Mucosa of descending colon (tissue), 3 donors: ENCODE measurements around the gene PLOD3. TPM values are rescaled to one million over a fixed set of nuclear protein-coding genes. Genes with fewer than 3 reads are reported as not detected.

ENCODE experiments used
- ATAC-seq: fragments of 200-7000 bp; cut with Tn5 transposase; one replicate; pipeline ENCODE4 v1.9.1; 2020; ENCODE audit warnings: mild to moderate bottlenecking, moderate library complexity
- DNase-seq, 3 donors: peaks; one replicate each; pipeline ENCODE4 v3.0.0-alpha.2; 2020
- H3K36me3 ChIP-seq: fragments of 200-600 bp; one replicate; pipeline ENCODE4 v1.8.0; 2021; ENCODE audit warnings: low read depth, mild to moderate bottlenecking
- H3K4me1 ChIP-seq: fragments of 200-600 bp; one replicate; pipeline ENCODE4 v1.8.0; 2021; ENCODE audit warnings: low read depth, mild to moderate bottlenecking
- H3K4me3 ChIP-seq: fragments of 200-600 bp; one replicate; pipeline ENCODE4 v1.8.0; 2021; ENCODE audit warnings: mild to moderate bottlenecking
- H3K9me3 ChIP-seq: fragments of 200-600 bp; one replicate; pipeline ENCODE4 v1.8.0; 2021; ENCODE audit warnings: mild to moderate bottlenecking
- intact Hi-C, 2 donors: fragments of 100-400 bp; cut with DNase I in 1 of 2; cut with micrococcal nuclease in 1 of 2; formaldehyde crosslinking; loops; one replicate each; pipeline versions ENCODE4 v1.11.0 to v1.11.1; 2022; cut with DNase I, micrococcal nuclease
- total RNA-seq, 3 donors: library from RNA; stranded (reverse); fragmentation: NEBNext Ultra II Directional in 2 of 3; extraction: Animal tissue kit (Norgen Biotek cat#: 25700) in 2 of 3; gene quantifications; one replicate each; pipeline versions ENCODE4 v1.2.1 to v1.2.4, GENCODE V29; 2021 to 2023
- TF ChIP-seq, protein P1 (sequence below): fragments of 200-600 bp; IDR thresholded peaks from one replicate; pipeline ENCODE4 v1.8.0; 2022; ENCODE audit warnings: antibody characterized with exemption, mild to moderate bottlenecking
- donor health status: DM: no; HTN: no; CAD: no; lungs with moderate emphysema.
- donor health status: DM: no; HTN: no; CAD: no.
- donor health status: DM: no; HTN: yes; CAD: no.

PLOD3 gene
- total RNA-seq, 3 donors from 2014 or later = 72.9 to 91.8 (median 87.2) TPM

DNA sequence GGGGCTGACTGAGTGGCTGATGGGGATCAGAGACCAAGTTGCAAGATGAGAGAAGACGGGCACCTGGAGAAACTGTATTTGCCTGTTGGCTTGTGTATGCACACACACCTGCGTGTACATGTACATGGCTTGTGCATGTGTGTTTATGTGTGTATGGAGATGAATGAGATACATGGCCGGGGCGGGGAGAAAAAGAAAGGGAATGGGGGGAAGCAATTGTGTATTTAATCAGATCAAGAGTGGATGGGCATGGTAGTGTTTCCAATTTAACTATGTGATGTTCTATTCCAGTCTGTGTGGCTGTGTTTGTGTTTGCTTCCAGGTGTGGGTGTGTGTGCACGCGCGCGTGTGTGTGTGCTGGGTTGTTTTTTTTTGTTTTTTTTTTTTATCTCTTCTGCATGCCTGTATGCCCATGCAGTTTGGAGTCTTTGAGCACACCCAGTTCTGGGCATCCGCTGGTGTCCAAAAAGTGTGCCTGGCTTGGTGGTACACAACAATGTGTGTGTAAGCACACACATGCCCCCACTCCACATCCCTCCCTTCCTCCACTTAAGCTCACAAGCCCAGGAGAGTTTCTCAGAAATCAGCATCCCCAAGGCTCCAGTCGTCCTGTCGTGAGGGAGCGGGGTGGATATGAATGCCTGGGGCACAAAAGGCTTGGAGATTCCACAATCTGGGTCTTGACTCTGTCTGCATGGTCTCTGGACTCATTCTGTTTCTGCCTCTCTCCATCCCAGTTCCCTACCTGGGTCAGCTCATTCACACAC, 49.6 kb downstream of the PLOD3 start:
- TF ChIP-seq, protein P1, sequence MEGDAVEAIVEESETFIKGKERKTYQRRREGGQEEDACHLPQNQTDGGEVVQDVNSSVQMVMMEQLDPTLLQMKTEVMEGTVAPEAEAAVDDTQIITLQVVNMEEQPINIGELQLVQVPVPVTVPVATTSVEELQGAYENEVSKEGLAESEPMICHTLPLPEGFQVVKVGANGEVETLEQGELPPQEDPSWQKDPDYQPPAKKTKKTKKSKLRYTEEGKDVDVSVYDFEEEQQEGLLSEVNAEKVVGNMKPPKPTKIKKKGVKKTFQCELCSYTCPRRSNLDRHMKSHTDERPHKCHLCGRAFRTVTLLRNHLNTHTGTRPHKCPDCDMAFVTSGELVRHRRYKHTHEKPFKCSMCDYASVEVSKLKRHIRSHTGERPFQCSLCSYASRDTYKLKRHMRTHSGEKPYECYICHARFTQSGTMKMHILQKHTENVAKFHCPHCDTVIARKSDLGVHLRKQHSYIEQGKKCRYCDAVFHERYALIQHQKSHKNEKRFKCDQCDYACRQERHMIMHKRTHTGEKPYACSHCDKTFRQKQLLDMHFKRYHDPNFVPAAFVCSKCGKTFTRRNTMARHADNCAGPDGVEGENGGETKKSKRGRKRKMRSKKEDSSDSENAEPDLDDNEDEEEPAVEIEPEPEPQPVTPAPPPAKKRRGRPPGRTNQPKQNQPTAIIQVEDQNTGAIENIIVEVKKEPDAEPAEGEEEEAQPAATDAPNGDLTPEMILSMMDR = no peak
- ATAC-seq = no peak
- peaks cover 44% of the 10 kb centered on the region for H3K4me1 ChIP-seq
- no peak for DNase-seq
- intact Hi-C loops = no loop called here
- no peak overlapping the region for H3K4me3 ChIP-seq
- no peaks in the 10 kb centered on the region for H3K36me3 ChIP-seq
- H3K9me3 ChIP-seq = no peaks in the 10 kb centered on the region

DNA sequence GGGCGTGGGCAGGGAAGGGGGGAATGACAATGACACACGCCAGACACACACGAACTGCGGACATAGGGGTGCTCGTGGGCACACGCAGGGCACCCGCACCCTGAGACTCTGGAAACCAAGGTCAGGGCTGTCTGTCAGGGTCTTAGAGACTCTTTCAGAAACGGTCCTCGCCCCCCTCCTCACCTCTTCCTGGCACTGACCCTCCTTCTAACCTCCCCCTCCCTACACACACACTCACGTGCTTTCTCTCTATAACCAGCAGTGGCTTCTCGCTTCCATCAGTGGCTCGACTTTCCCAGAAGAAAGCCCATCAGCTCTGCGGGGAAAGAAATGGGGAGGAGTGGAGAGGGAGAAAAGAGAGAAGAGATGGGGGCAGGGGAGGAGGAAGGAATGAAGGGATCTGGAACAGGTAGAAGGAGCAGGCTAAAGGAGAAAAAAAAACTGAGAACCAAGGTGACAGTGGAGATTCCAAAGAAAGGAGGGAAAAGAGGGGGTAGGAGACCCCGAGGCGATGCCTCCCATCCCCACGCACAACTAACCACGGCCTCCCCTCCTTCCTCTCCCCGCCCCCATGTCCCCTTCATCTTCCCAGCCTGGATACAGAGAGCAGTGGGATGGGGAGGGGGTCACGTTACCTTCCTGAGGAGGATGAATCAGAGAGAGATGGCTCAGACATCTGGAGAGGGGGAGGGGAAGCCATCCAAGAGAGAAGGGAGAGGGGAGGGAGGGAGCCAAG, 50.3 kb downstream of the PLOD3 start:
- no peak for ATAC-seq
- Histone ChIP-seq H3K4me3 (no peak overlapping the region), H3K4me1 (peaks cover 43% of the 10 kb centered on the region), H3K36me3 (no peaks in the 10 kb centered on the region), H3K9me3 (no peaks in the 10 kb centered on the region)
- no peak for DNase-seq
- intact Hi-C loops = no loop called here
- TF ChIP-seq, protein P1 = no peak

DNA sequence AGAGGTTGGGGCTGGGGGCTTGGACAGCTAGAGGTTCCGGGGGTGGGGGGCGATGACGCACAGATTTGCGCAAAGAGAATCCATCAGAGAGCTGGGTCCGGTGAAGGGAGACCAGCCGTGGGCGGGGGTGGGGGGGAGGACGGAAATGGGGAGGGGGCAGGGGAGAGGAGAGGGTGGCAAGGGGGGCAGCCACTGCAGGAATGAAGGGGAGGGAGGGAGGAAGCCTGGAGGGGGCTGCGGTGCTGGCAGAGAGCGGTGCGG, 50.8 kb downstream of the PLOD3 start:
- TF ChIP-seq, protein P1 = no peak
- Histone ChIP-seq H3K36me3 (no peaks in the 10 kb centered on the region), H3K9me3 (no peaks in the 10 kb centered on the region), H3K4me1 (peaks cover 41% of the 10 kb centered on the region), H3K4me3 (no peak overlapping the region)
- intact Hi-C loops = no loop called here
- ATAC-seq (no peak), DNase-seq (no peak)

DNA sequence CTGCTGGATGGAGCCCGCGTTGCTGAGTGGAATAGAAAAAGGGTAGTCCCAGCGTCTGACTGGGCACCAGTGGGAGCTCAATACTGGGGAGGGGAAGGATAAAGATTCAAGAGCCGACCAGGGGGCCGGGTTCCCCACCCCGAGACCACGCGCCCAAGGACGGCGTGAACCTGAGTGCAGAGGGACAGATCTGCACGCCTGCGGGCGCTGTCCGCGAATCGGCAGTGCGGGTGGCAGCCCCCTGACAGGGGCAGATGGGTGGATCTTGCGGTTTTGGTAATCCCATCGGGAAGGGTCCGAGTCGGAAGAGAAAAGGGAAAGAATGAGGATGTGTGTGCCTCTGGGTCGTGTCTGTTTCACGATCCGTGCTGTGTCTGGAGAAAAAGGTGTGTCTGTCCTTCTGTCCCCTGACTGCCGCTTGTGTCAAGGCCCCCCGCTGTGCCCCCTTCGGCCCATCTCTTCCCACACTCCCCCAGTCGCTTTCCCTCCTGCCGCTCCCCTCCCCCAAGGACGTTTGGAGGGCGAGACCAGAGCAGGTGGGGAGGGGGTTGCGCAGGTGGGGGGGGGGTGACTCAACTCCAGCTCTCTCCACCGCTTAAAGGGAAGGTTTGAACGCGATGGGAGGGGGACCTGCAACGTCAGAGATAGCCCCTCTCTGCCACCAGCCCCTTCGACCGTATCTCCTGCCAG, 51.3 kb downstream of the PLOD3 start:
- H3K4me1 ChIP-seq = peaks cover 41% of the 10 kb centered on the region
- intact Hi-C loops = no loop called here
- H3K36me3 ChIP-seq = no peaks in the 10 kb centered on the region
- ATAC-seq (no peak), DNase-seq (no peak)
- no peak overlapping the region for H3K4me3 ChIP-seq
- H3K9me3 ChIP-seq = no peaks in the 10 kb centered on the region
- TF ChIP-seq, protein P1 = no peak

DNA sequence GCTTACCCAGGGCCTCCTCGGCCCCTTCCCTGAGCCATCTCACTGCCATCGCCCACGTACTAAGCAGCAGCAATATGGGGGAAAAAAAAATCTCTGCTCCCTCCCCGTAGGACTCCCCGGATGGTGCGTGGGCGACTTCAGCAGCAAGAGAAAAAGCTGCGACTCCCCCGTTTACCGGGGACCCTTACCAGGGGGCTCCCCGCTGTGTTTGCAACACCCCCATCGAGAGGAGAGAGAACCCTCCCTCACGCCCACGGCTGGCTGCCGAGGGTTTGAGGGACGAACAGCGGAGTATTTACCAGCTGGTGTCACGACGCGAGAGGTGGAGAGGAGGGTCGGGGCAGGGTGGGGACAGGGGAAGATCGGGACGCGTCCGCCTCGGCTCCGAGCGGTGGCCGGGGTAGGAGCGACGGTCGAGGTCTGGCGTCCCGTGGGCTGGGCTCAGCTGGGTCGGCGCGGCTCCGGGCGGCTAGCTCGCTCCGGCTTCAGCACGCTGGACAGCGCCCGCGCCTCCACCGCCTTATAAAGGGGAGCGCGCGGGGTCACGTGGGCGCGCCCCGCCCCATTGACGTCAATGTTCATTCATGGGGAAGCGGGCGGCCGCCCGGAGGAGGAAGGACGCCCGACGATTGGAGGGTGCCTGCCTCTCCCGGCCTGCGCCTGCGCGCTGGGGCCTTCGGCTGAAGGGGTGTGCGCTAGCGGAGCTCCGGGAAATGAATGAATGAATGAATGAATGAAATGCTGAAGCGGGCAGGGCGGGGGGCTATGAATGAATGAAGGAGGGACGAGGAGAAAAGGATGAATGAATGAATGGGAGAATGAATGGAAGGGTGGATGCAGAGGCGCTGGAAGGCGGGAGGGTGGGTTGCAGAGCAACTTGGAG, 52.1 kb downstream of the PLOD3 start, which contains the start of gene VGF:
VGF (minus strand) TSS at position 495 of the 883 bp plus-strand sequence. CDS start 726 bp downstream, outside the sequence.
- TF ChIP-seq, protein P1 = no peak
- no peaks in the 10 kb centered on the region for H3K9me3 ChIP-seq
- H3K4me1 ChIP-seq = peaks cover 41% of the 10 kb centered on the region
- H3K36me3 ChIP-seq = no peaks in the 10 kb centered on the region
- H3K4me3 ChIP-seq = no peak within 1 kb of the TSS
- DNase-seq = peak; percentile 95 to 97 (median 96)
- peak; percentile 88 for ATAC-seq
- intact Hi-C loops = no loop called here
